ENCODE measurements around the gene MESP1. TPM values are rescaled to one million over a fixed set of nuclear protein-coding genes. Genes with fewer than 3 reads are reported as not detected.

MESP1 gene
- total RNA-seq, 4 donors from 2014 or later: 6.0 to 39.7 (median 10.6) TPM

DNA sequence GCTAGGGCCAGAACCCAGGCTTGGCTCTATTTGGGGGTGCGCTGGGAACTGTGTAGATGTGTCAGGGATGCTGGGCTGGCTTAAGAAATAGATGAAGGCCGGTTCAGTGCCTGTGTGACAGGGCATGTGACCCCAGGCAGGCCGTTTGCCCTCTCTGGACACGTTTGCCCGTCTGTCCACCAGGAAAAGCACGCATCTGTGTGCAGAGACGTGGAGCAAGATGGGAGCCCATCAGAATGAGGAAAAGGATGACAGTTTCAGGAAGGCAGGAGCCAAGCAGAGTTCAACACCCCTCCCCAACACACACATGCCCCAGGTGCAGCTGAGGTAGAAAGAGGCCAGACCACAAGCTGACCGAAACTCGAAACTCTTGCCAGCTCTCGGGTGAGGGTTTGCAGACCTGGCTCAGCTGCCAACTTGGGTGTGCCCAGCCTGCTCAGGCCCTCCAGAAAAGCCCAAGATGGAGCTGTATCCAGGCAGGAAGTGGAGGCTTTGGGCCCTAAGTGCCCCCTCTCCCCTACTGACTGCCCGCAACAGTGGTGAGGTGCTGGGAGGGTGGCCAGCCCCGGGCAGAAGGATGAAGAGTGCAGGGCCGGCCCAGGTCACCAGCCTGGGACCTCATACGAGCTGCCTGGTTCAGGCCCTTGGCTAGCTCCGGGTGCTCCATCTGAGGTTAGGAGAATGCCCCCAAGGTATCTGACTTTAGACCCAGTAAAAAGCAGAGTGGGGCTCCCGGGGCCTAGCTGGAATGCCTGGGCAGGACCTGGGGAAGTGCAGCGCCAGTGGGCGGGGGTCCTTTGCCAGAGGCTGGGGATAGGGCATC is 10.2 kb upstream of the MESP1 start:
- no peak for TF ChIP-seq CTCF (IDR thresholded peaks at IDR 0.05; ENCODE audit: low read depth)

GRCh38 chr15:89760303-89761008 is 9.4 kb upstream of the MESP1 start:
- no peak for TF ChIP-seq CTCF (IDR thresholded peaks at IDR 0.05; ENCODE audit: low read depth)

GRCh38 chr15:89759835-89760234 is 8.8 kb upstream of the MESP1 start:
- TF ChIP-seq CTCF (IDR thresholded peaks at IDR 0.05; ENCODE audit: low read depth): no peak

DNA sequence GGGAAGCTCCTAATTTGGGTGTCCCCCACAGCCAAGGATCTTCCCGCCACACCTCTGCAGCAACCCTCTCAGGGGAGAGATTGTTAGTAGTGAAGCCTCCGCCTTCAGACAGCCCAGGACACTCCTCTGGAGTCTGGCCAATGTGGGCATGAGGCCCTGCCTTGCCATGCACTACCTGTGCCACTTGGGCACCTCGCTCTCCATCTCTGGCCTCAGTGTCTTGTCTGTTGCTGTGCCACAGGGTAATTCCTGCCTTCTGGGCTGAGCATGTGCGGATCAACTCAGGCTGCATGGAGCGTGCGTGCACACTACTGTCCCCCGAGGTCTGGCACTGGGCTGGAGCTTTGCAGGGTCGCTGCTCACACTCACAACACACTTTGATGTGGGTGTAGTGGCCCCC is 7.9 kb upstream of the MESP1 start:
- TF ChIP-seq CTCF (IDR thresholded peaks at IDR 0.05; ENCODE audit: low read depth): no peak

DNA sequence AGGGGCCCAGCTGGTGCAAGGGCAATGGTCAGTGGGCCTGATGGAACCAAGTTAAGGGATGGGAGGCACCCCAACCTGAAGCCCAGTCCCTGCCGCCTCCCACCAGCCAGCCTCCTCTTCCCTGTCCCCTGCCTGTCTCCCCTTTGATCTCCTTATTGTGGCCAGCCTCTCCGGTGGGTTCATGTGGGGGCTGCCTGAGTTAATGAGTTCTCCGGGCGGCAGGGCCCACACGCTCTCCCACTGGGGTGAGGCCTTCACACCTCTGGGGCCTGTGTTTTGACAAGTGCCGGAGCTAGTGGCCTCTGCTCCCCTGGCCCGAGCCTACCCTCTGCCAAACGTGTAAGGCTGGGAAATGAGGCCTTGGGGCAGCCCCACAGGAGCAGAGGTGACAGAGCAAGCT is 7.2 kb upstream of the MESP1 start:
- TF ChIP-seq CTCF (IDR thresholded peaks at IDR 0.05; ENCODE audit: low read depth): no peak

- TF ChIP-seq CTCF (IDR thresholded peaks at IDR 0.05; ENCODE audit: low read depth): no peak
Measured at GRCh38 chr15:89756897-89757296, 5.8 kb upstream of the MESP1 start.

GRCh38 chr15:89755701-89756100 is 4.7 kb upstream of the MESP1 start:
- TF ChIP-seq CTCF (IDR thresholded peaks at IDR 0.05; ENCODE audit: low read depth): no peak

All from subcutaneous adipose tissue (tissue), 4 donors.